ENCODE results near the gene RAD18. TPM values are rescaled to one million over a fixed set of nuclear protein-coding genes. Genes with fewer than 3 reads are reported as not detected.

The RAD18 gene
- total RNA-seq, 1 experiment from 2014 or later, result 13.8 TPM

- H3K27me3 ChIP-seq (ENCODE audit: control insufficient read depth, insufficient read depth, low read length), result no peaks in the 10 kb centered on the region
- H3K36me3 ChIP-seq (ENCODE audit: control insufficient read depth, insufficient read depth, low read length), result no peaks in the 10 kb centered on the region; the same call in 1 of the 2 replicates
- DNase-seq (ENCODE audit: low read depth, low spot score), result no peak
- H3K4me3 ChIP-seq (ENCODE audit: low read depth in 2 of 2, low read length in 2 of 2), result no peak overlapping the region
- CTCF ChIA-PET, result no interaction called here
- TF ChIP-seq REST (IDR thresholded peaks at IDR 0.05; ENCODE audit: insufficient read depth in 1 of 2, low read depth in 2 of 2, low read length in 1 of 2) (no peak), POLR2AphosphoS5 (IDR thresholded peaks at IDR 0.05; ENCODE audit: low read depth, low read length) (no peak), TCF7L2 (IDR thresholded peaks at IDR 0.05; ENCODE audit: low read depth, low read length) (no peak), SIN3A (IDR thresholded peaks at IDR 0.05; ENCODE audit: borderline replicate concordance, insufficient read depth, low read depth, low read length) (no peak)
- no peak for ATAC-seq
- in situ Hi-C loops (cut with HindIII; ENCODE audit: low pct_unique_long_range_greater_than_20kb, low sequenced_read_pairs) (no loop called here), intact Hi-C loops (cut with micrococcal nuclease; ENCODE audit: unreplicated experiment) (no loop called here)
- H3K27ac ChIP-seq (ENCODE audit: low read length), result no peak overlapping the region
- POLR2A ChIA-PET, result no interaction called here
- peaks cover 16% of the 10 kb centered on the region; the same call in 1 of the 2 replicates for H3K9me3 ChIP-seq (ENCODE audit: control insufficient read depth, insufficient read depth, low read depth, low read length)
- H3K4me1 ChIP-seq (ENCODE audit: control insufficient read depth, insufficient read depth, low read length), result no peaks in the 10 kb centered on the region; the same call in 1 of the 2 replicates
- no TSS peak for BruUV-seq (replicated peaks)
Measured at GRCh38 chr3:8945890-8946600, 17.2 kb downstream of the RAD18 start.

- no peak for TF ChIP-seq CTCF (IDR thresholded peaks at IDR 0.05)
- TF ChIP-seq SIN3A (IDR thresholded peaks at IDR 0.05; ENCODE audit: borderline replicate concordance, insufficient read depth, low read depth, low read length), result no peak
- TF ChIP-seq POLR2AphosphoS5 (IDR thresholded peaks at IDR 0.05; ENCODE audit: low read depth, low read length), result no peak
- TF ChIP-seq REST (IDR thresholded peaks at IDR 0.05; ENCODE audit: insufficient read depth in 1 of 2, low read depth in 2 of 2, low read length in 1 of 2), result no peak
- TF ChIP-seq TCF7L2 (IDR thresholded peaks at IDR 0.05; ENCODE audit: low read depth, low read length), result no peak
- POLR2A ChIA-PET, result no interaction called here
- no peak overlapping the region for H3K4me3 ChIP-seq (ENCODE audit: low read depth in 2 of 2, low read length in 2 of 2)
- DNase-seq (ENCODE audit: low read depth, low spot score), result no peak
- peaks cover 16% of the 10 kb centered on the region; the same call in 1 of the 2 replicates for H3K9me3 ChIP-seq (ENCODE audit: control insufficient read depth, insufficient read depth, low read depth, low read length)
- CTCF ChIA-PET, result no interaction called here
- no peaks in the 10 kb centered on the region for H3K27me3 ChIP-seq (ENCODE audit: control insufficient read depth, insufficient read depth, low read length)
- H3K4me1 ChIP-seq (ENCODE audit: control insufficient read depth, insufficient read depth, low read length), result peaks cover 2% of the 10 kb centered on the region
- H3K36me3 ChIP-seq (ENCODE audit: control insufficient read depth, insufficient read depth, low read length), result no peaks in the 10 kb centered on the region; the same call in none of the 2 replicates
- ATAC-seq, result no peak
- intact Hi-C loops (cut with micrococcal nuclease; ENCODE audit: unreplicated experiment), result no loop called here
- in situ Hi-C loops (cut with HindIII; ENCODE audit: low pct_unique_long_range_greater_than_20kb, low sequenced_read_pairs), result no loop called here
- no peak overlapping the region for H3K27ac ChIP-seq (ENCODE audit: low read length)
- no TSS peak for BruUV-seq (replicated peaks)
Measured at GRCh38 chr3:8942746-8943488, 20.4 kb downstream of the RAD18 start.

All from Panc1 (cell line).